Tibial nerve (tissue), 4 donors: ENCODE measurements around the gene INSYN2A.

Experiments
- CTCF ChIP-seq, 5 experiments: fragments of 200-600 bp in 3 of 5; fragments of 450-650 bp in 2 of 5; sonication (generic) in 3 of 5; IDR thresholded peaks; one replicate each; pipeline ENCODE4 v1.5.1; 2016 to 2019; ENCODE audit warnings: antibody characterized with exemption in 5 of 5, mild to moderate bottlenecking in 3 of 5, moderate library complexity in 2 of 5
- EP300 ChIP-seq, 2 donors: sonication (generic); formaldehyde crosslinking; IDR thresholded peaks; one replicate each; pipeline ENCODE4 v1.6.1; 2017; ENCODE audit warnings: antibody characterized with exemption in 2 of 2, mild to moderate bottlenecking in 1 of 2
- POLR2A ChIP-seq, 2 donors: fragments of 450-650 bp; IDR thresholded peaks; one replicate each; pipeline ENCODE4 v1.6.1; 2017; ENCODE audit warnings: antibody characterized with exemption in 2 of 2, mild to moderate bottlenecking in 2 of 2, moderate library complexity in 2 of 2

- TF ChIP-seq CTCF (IDR thresholded peaks at IDR 0.05) (no peak), EP300 (IDR thresholded peaks at IDR 0.05) (no peak), POLR2A (IDR thresholded peaks at IDR 0.05) (no peak)
Observed at GRCh38 chr10:127227027-127227426, 30.6 kb upstream of the INSYN2A start.
